HG02870 (cell line): Measurements from ENCODE around the gene CDC5L.
A peak's percentile ranks its signal among the peaks of the same experiment; 100 is the strongest.
"Not testable (repeated sequence)": the region's sequence is repeated elsewhere in the genome, so short reads cannot be mapped to it uniquely, and the experiment has no call there.

Source experiments
- ATAC-seq: cut with Tn5 transposase; IDR thresholded peaks from one replicate; pipeline ENCODE4 v1.9.1; 2021; ENCODE audit warnings: mild to moderate bottlenecking, moderate library complexity; ENCODE audit not compliant: unreplicated experiment

Gene CDC5L

GRCh38 chr6:44387346-44388134 lies at the start of gene CDC5L:
TSS of gene CDC5L (plus strand) at chr6:44387706. CDS start at chr6:44387824, 118 bp downstream.
- ATAC-seq: peak; percentile 95

GRCh38 chr6:44338228-44339122 lies 49.0 kb upstream of the CDC5L start:
- ATAC-seq: no peak

GRCh38 chr6:44339301-44339700 lies 48.2 kb upstream of the CDC5L start:
- no peak for ATAC-seq

- no peak for ATAC-seq
Measured at GRCh38 chr6:44339763-44340625, 47.5 kb upstream of the CDC5L start.

- no peak for ATAC-seq
Measured at GRCh38 chr6:44341095-44341890, 46.2 kb upstream of the CDC5L start.

GRCh38 chr6:44342052-44342451 lies 45.5 kb upstream of the CDC5L start:
- ATAC-seq: no peak

- ATAC-seq: no peak
Measured at GRCh38 chr6:44342489-44342888, 45.0 kb upstream of the CDC5L start, which contains the start of gene SPATS1. TSS of gene SPATS1 (plus strand) at chr6:44342650. CDS start at chr6:44343096, 446 bp downstream.

- not testable (repeated sequence) for ATAC-seq
Measured at GRCh38 chr6:44346818-44347217, 40.7 kb upstream of the CDC5L start.

GRCh38 chr6:44349904-44350649 lies 37.4 kb upstream of the CDC5L start:
- ATAC-seq: no peak

GRCh38 chr6:44350650-44350994 lies 36.9 kb upstream of the CDC5L start:
- not testable (repeated sequence) for ATAC-seq

GRCh38 chr6:44352259-44352658 lies 35.2 kb upstream of the CDC5L start:
- no peak for ATAC-seq

GRCh38 chr6:44353336-44353735 lies 34.2 kb upstream of the CDC5L start:
- no peak for ATAC-seq

GRCh38 chr6:44355640-44356039 lies 31.9 kb upstream of the CDC5L start:
- no peak for ATAC-seq

- no peak for ATAC-seq
Measured at GRCh38 chr6:44356487-44356886, 31.0 kb upstream of the CDC5L start.

- no peak for ATAC-seq
Measured at GRCh38 chr6:44359973-44360372, 27.5 kb upstream of the CDC5L start.

- no peak for ATAC-seq
Measured at GRCh38 chr6:44361947-44362346, 25.6 kb upstream of the CDC5L start.

GRCh38 chr6:44363377-44363926 lies 24.1 kb upstream of the CDC5L start:
- ATAC-seq: no peak

GRCh38 chr6:44366781-44367180 lies 20.7 kb upstream of the CDC5L start:
- no peak for ATAC-seq

GRCh38 chr6:44367681-44368080 lies 19.8 kb upstream of the CDC5L start:
- ATAC-seq: no peak
